Breast epithelium (tissue), 3 donors: ENCODE data around the gene HDAC8.

Experiments
- CTCF ChIP-seq, 3 donors: fragments of 450-650 bp; IDR thresholded peaks; one replicate each; pipeline ENCODE4 v1.5.1; 2016 to 2017; ENCODE audit warnings: antibody characterized with exemption in 3 of 3, mild to moderate bottlenecking in 3 of 3, moderate library complexity in 3 of 3
- POLR2A ChIP-seq: fragments of 450-650 bp; IDR thresholded peaks from one replicate; pipeline ENCODE4 v1.6.1; 2016; ENCODE audit warnings: antibody characterized with exemption, mild to moderate bottlenecking, moderate library complexity
- POLR2AphosphoS5 ChIP-seq, 3 donors: sonication (generic); formaldehyde crosslinking; IDR thresholded peaks; one replicate each; pipeline ENCODE4 v1.6.1; 2017; ENCODE audit warnings: antibody characterized with exemption in 3 of 3

DNA sequence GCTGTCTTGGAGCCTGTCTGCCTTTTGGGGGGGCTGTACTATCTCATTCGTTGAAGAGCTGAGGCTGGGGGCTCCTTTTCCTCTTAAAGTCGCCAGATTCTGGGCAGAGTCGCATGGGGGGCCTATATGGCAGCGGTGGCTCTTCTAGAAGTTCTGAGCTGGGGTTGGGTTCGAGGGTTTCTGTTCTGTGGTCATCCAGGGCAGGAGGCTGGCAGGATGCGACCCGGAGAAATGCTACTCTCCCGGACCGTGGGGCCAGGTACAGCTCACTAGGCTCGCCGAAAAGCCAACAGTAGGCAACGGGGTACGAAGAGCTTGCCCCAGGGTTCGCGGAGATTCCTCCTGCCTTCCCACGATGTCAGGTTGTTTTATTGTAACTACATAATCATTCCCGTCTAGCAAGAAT, 265.0 kb downstream of the HDAC8 start:
- no peak for TF ChIP-seq CTCF (IDR thresholded peaks at IDR 0.05)
- no peak for TF ChIP-seq POLR2A
- TF ChIP-seq POLR2AphosphoS5 (IDR thresholded peaks at IDR 0.05), result no peak
